ENCODE data around the gene NPAT.
"Not testable (repeated sequence)": the region's sequence is repeated elsewhere in the genome, so short reads cannot be mapped to it uniquely, and the experiment has no call there.

The NPAT gene

GRCh38 chr11:108148556-108148955, 73.9 kb downstream of the NPAT start:
- no peak for DNase-seq

DNA sequence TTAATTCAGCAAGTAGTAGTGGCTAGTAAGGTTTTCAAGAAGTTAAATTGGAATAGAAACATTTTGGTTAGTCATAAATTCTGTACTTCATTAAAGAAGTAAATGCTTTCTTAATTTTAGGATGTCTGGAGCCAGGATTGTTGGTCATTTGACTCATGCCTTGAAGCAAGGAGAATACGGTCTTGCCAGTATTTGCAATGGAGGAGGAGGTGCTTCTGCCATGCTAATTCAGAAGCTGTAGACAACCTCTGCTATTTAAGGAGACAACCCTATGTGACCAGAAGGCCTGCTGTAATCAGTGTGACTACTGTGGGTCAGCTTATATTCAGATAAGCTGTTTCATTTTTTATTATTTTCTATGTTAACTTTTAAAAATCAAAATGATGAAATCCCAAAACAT, 75.3 kb downstream of the NPAT start:
- no peak for DNase-seq

- DNase-seq: no peak
Measured at GRCh38 chr11:108144615-108145014, 77.8 kb downstream of the NPAT start.

DNA sequence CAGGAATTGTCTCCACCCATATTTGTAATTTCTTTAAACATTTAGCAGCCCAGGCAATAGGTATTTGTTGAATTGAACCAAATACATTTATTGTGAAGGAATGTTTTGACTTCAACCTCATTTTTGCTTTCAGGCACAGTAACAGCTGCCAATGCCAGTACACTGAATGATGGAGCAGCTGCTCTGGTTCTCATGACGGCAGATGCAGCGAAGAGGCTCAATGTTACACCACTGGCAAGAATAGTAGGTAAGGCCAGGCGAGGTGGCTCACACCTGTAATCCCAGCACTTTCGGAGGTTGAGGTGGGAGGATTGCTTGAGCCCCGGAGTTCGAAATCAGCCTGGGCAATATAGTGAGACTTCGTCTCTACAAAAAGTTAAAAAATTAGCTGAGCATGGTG, 80.1 kb downstream of the NPAT start:
- DNase-seq: no peak

GRCh38 chr11:108137212-108137611, 85.2 kb downstream of the NPAT start:
- DNase-seq: no peak

DNA sequence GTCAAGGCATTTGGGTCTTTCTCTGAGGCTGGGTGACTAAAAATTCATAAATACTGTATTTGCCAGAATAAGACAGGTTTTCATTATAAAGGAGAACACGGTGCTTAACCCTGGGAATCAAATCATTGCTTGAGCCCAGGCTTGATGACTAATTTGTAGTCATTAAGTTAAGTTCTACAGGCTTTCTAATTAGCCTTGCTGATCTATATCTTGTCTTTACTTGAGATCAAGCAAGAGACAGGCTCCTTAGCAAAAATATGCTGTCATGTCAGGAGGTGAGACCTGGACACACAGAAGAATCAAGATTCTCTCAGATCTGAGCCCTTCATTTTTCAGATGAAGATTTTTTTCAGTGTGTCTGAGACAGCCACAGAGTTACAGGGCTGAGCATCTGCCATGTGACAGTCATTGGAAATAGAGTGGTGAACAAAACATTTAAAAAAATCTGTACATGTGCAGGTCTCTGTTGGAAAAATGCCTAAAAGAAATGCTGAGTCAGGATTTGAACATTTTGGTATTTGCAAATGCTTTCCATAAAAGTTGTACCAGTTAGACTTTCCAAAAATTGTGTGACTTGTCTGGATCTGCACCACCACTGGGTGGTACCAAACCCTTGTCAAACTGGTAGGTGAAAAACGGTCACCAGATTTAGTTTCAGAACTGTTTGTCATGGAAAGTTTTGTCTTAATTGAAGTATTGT, 86.4 kb downstream of the NPAT start:
- DNase-seq: no peak

DNA sequence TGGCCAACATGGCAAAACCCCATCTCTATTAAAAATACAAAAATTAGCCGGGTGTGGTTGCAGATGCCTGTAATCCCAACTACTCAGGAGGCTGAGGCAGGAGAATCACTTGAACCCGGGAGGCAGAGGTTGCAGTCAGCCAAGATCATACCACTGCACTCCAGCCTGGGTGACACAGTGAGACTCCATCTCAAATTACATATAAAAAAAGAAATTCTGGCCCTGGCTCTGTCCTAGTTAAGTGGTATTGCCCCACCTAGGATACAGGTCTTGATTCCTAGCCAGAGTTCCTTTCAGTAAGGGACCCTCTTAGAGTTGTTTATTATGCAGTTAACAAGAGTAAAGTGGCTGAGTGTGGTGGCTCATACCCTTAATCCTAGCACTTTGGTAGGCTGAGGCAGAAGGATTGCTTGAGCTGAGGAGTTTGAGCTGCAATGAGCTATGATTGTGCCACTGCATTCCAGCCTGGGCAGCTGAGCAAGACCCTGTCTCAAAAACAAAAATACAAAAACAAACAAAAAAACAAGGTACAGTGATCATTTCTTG, 89.4 kb downstream of the NPAT start:
- DNase-seq: not testable (repeated sequence)

DNA sequence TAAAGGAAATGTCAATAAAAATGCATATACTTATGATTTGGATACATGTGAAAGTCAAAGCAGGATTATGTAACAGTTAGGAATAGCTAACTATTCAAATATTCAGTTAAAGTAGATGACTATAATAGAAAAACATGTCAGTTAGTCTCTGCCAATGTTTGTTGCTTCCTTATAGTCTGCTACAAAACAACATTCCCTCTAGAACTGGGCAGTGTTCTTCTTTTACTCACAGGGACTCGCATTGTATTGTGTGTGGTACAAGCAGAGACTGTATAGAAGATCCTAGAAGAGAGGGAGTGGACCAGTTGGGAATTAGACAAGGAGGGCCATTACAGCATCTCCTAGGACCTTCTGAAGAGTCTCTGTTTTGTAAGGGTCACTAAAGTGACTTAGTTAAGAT, 90.4 kb downstream of the NPAT start:
- DNase-seq: no peak

- no peak for DNase-seq
Measured at GRCh38 chr11:108128772-108129171, 93.7 kb downstream of the NPAT start.

GRCh38 chr11:108125096-108125495, 97.3 kb downstream of the NPAT start:
- no peak for DNase-seq

GRCh38 chr11:108122166-108122628, 100.2 kb downstream of the NPAT start:
- DNase-seq: peak; percentile 30

DNA sequence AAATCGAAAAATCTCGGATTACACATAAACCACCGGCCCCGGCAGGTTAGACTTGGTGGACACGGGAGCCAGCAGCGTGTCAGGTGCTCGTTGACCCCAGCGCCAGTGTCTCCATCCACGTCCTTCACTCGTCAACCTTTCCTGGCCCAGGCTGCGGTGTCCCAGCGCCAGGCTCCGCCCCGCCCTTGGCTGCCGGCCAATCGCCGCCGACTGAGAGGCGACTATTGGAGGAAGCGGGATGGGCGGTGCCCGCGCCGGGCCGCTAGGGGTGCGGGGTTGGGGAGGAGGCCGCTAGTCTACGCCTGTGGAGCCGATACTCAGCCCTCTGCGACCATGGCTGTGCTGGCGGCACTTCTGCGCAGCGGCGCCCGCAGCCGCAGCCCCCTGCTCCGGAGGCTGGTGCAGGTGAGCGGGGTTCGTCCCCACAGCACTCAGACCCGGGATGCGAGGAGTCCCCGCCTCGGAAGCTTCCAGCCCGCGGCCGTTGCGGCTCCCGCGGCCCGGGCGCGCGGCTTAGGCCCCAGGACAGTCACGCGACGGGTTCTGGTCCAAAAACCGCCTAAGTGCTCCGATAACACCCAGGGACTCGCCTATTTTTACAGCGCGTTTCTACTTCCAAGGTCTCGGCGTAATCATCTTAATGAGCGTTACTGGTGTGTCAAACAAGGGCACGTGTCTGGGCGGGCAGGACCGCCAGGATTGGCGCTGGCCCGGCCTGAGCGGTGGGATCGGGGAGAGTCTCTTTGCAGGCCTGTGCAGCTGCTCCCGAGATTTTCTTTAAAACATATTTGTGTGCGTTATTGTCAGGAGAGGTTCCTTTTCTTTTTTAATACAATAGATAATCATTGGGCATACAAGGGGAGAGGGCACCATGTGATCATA, 100.9 kb downstream of the NPAT start, which contains the start of gene ACAT1:
Gene ACAT1, plus strand, starts transcription at position 294 of the 882 bp plus-strand sequence. Its CDS starts 40 bp downstream, at position 334.
- peak; percentile 95 for DNase-seq

- DNase-seq: not testable (repeated sequence)
Measured at GRCh38 chr11:108120936-108121273, 101.5 kb downstream of the NPAT start.

DNA sequence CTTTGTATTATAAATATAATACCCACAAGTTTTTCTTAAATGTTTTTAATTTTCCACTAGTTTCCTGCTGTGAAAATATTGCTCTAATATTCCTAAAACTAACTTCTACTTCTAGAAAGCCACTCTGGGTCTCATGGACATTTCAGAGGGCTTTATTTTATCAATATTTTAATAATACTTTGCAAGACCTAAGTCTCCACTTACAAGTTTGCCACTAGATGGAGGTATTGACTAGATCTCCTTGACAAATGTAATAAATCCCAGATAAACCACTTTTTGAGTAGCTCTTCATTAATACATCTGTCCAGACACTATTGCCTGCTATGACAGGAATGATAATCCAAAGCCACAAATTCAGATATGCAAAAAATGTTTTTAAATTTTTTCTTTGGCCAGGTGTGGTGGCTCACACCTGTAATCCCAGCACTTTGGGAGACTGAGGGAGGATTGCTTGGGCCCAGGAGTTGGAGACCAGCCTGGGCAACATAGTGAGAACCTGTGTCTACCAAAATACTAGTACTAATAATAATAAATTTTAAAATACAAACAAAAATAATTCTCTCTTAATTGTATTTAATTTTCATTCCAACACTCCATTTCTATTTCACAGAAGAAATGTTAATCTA, 104.6 kb downstream of the NPAT start:
- DNase-seq: peak; percentile 2

DNA sequence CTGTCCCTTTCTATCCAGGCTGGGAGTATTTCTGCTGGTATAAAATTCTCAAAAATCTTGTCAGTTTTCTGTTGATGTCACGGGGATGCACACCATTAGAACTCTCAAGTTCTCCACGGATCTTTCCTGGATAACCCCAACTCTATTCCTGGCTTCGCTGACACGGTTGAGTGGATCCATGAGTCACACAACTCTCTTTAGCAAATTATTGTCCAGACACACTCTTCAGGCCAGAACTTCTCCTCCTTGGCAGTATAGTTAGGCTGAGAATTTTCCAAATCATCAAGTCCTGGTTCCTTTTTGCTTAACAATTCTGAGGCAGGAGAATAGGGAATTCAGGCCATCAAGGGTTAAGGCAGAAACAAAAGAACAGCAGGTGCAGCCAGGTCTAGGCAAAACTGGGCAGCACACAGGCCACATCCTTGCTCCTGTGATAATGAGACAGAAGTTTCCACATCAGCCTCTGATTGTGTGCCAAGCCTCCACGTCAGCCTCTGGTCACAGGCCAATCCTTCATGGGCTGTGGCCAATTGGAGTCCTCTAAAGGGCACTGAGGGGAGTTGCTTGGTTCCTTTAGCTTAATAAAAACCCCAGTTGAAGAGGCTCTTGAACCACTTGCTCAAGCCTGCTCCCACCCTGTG, 106.8 kb downstream of the NPAT start:
- DNase-seq: peak; percentile 89

- no peak for DNase-seq
Measured at GRCh38 chr11:108112057-108112456, 110.4 kb downstream of the NPAT start.

- no peak for DNase-seq
Measured at GRCh38 chr11:108111126-108111525, 111.3 kb downstream of the NPAT start.

Data from NCI-H774 (cell line).